HCT116 (cell line): Measurements from ENCODE around the gene KMT2E. TPM values are rescaled to one million over a fixed set of nuclear protein-coding genes. Genes with fewer than 3 reads are reported as not detected.

Experiments used
- ATAC-seq: fragments of 200-7000 bp; cut with Tn5 transposase; 2 replicates; pipeline ENCODE4 v1.9.1; 2020; ENCODE audit warnings: mild to moderate bottlenecking, moderate library complexity
- BruUV-seq: library from RNA; stranded (reverse); fragments of 400-500 nt; replicated peaks from 2 replicates; lab custom pipeline; 2021; lab: Mats Ljungman, UMichigan
- CTCF ChIA-PET: fragments of 300-600 bp; sonication (Branson Sonifier 250); formaldehyde crosslinking; loops from one replicate; lab custom pipeline; 2021; ENCODE audit warnings: antibody characterized with exemption; lab: Charles Lee
- POLR2A ChIA-PET: fragments of 300-600, 350-600 bp; sonication (Branson Sonifier 250); formaldehyde crosslinking; loops from one replicate; lab custom pipeline; 2021; ENCODE audit warnings: antibody characterized with exemption; lab: Charles Lee
- RAD21 ChIA-PET, 2 experiments: fragments of 300-600 bp; sonication (Branson Sonifier 250); formaldehyde crosslinking; loops; one replicate each; lab custom pipeline; 2023; ENCODE audit warnings: low total read pairs in 2 of 2; ENCODE audit not compliant: uncharacterized antibody in 2 of 2, unreplicated experiment in 2 of 2, low non-redundant PET in 1 of 2; lab: Charles Lee
- DNase-seq: peaks from one replicate; pipeline ENCODE4 v3.0.0-alpha.2; 2010; ENCODE audit warnings: low read depth, low spot score
- H2AFZ ChIP-seq: fragments of 200-600 bp; shearing (Covaris generic), sonication (generic); 2 replicates; pipeline ENCODE4 v1.6.1; 2017; ENCODE audit warnings: low read depth, mixed run types, mixed read lengths, antibody characterized with exemption, low read length; ENCODE audit not compliant: poor library complexity, severe bottlenecking
- H3K27ac ChIP-seq: 2 replicates; pipeline ENCODE4 v1.5.1; 2012; ENCODE audit warnings: low read depth, low read length
- H3K27me3 ChIP-seq: fragments of 200-600 bp; sonication (generic); 2 replicates; pipeline ENCODE4 v1.6.1; 2016; ENCODE audit warnings: mixed run types, low read length, mixed read lengths; ENCODE audit not compliant: insufficient read depth
- H3K36me3 ChIP-seq, 2 experiments: fragments of 200-500 bp in 1 of 2; fragments of 200-600 bp in 1 of 2; sonication (Bioruptor generic) in 1 of 2; sonication (generic) in 1 of 2; 2 replicates each; pipeline versions ENCODE4 v1.5.1 to v1.6.1; 2014 to 2016; ENCODE audit warnings: low read length in 2 of 2, inconsistent platforms in 1 of 2, mixed read lengths in 1 of 2, mixed run types in 1 of 2; ENCODE audit not compliant: insufficient read depth in 2 of 2, control insufficient read depth in 1 of 2
- H3K4me1 ChIP-seq, 2 experiments: fragments of 200-600 bp in 1 of 2; sonication (generic) in 1 of 2; 2 replicates each; pipeline versions ENCODE4 v1.5.1 to v1.6.1; 2012 to 2017; ENCODE audit warnings: low read length in 2 of 2, inconsistent platforms in 1 of 2, mild to moderate bottlenecking in 1 of 2, mixed read lengths in 1 of 2, mixed run types in 1 of 2, moderate library complexity in 1 of 2; ENCODE audit not compliant: insufficient read depth in 2 of 2, control insufficient read depth in 1 of 2
- H3K4me2 ChIP-seq: fragments of 200-600 bp; sonication (generic); 2 replicates; pipeline ENCODE4 v1.6.1; 2017; ENCODE audit warnings: mixed run types, low read length, mixed read lengths
- H3K4me3 ChIP-seq, 2 experiments: fragments of 200-600 bp in 1 of 2; sonication (generic) in 1 of 2; replicated peaks in 1 of 2; 2 replicates each; pipeline ENCODE4 v1.5.1; 2011 to 2016; ENCODE audit warnings: low read length in 2 of 2, control low read depth in 1 of 2, low read depth in 1 of 2, mild to moderate bottlenecking in 1 of 2, mixed read lengths in 1 of 2, mixed run types in 1 of 2
- H3K79me2 ChIP-seq: fragments of 200-600 bp; sonication (generic); 2 replicates; pipeline ENCODE4 v1.6.1; 2017; ENCODE audit warnings: mild to moderate bottlenecking, mixed run types, low read length, moderate library complexity, mixed read lengths; ENCODE audit not compliant: insufficient read depth
- H3K9ac ChIP-seq: fragments of 200-600 bp; sonication (generic); 2 replicates; pipeline ENCODE4 v1.6.1; 2016; ENCODE audit warnings: low read length, mixed read lengths
- H3K9me2 ChIP-seq: fragments of 200-600 bp; sonication (generic), shearing (Covaris generic); 2 replicates; pipeline ENCODE4 v1.6.1; 2017; ENCODE audit warnings: mixed run types, mild to moderate bottlenecking, moderate library complexity; ENCODE audit not compliant: insufficient read depth
- H3K9me3 ChIP-seq, 2 experiments: fragments of 200-500 bp in 1 of 2; fragments of 200-600 bp in 1 of 2; sonication (Bioruptor generic) in 1 of 2; sonication (generic) in 1 of 2; 2 replicates each; pipeline ENCODE4 v1.6.1; 2014 to 2017; ENCODE audit warnings: low read length in 2 of 2, mixed read lengths in 2 of 2, inconsistent platforms in 1 of 2, low read depth in 1 of 2, mild to moderate bottlenecking in 1 of 2, mixed run types in 1 of 2, moderate library complexity in 1 of 2; ENCODE audit not compliant: control insufficient read depth in 1 of 2, insufficient read depth in 1 of 2
- H4K20me1 ChIP-seq: fragments of 200-600 bp; sonication (generic), shearing (Covaris generic); 2 replicates; pipeline ENCODE4 v1.6.1; 2017; ENCODE audit warnings: mixed run types, mild to moderate bottlenecking, moderate library complexity; ENCODE audit not compliant: insufficient read depth
- EGR1 ChIP-seq: IDR thresholded peaks from 2 replicates; pipeline ENCODE4 v1.6.1; 2012; ENCODE audit warnings: low read depth
- ELF1 ChIP-seq: IDR thresholded peaks from 2 replicates; pipeline ENCODE4 v1.6.1; 2012; ENCODE audit warnings: low read depth, borderline replicate concordance
- EZH2 ChIP-seq: fragments of 200-600 bp; sonication (generic); IDR thresholded peaks from 2 replicates; pipeline ENCODE4 v1.6.1; 2017; ENCODE audit warnings: antibody characterized with exemption, mixed run types
- POLR2A ChIP-seq: IDR thresholded peaks from 2 replicates; pipeline ENCODE4 v1.7.0; 2011; ENCODE audit warnings: borderline replicate concordance; ENCODE audit not compliant: insufficient read depth, insufficient read length; ENCODE audit errors: extremely low read depth
- POLR2AphosphoS5 ChIP-seq: IDR thresholded peaks from 2 replicates; pipeline ENCODE4 v1.6.1; 2011; ENCODE audit warnings: mild to moderate bottlenecking, low read depth, low read length, moderate library complexity
- SIN3A ChIP-seq: IDR thresholded peaks from 2 replicates; pipeline ENCODE4 v1.6.1; 2012; ENCODE audit warnings: low read depth
- SP1 ChIP-seq: IDR thresholded peaks from 2 replicates; pipeline ENCODE4 v1.6.1; 2012; ENCODE audit warnings: low read depth
- SRF ChIP-seq: IDR thresholded peaks from 2 replicates; pipeline ENCODE4 v1.6.1; 2012; ENCODE audit warnings: low read depth
- YY1 ChIP-seq: IDR thresholded peaks from 2 replicates; pipeline ENCODE4 v1.6.1; 2011; ENCODE audit warnings: low read length, low read depth, moderate library complexity, mild to moderate bottlenecking; ENCODE audit not compliant: insufficient replicate concordance; ENCODE audit errors: extremely low read depth
- ZNF274 ChIP-seq: fragments of 200-500 bp; sonication (Bioruptor generic); IDR thresholded peaks from 2 replicates; pipeline ENCODE4 v1.6.1; 2014; ENCODE audit warnings: mild to moderate bottlenecking, low read depth, low read length, inconsistent platforms
- intact Hi-C: fragments of 100-400 bp; cut with micrococcal nuclease; formaldehyde crosslinking; loops from 2 replicates; pipeline ENCODE4 v1.10.0; 2022
- total RNA-seq: library from RNA; stranded (reverse); gene quantifications from one replicate; pipeline ENCODE4 v1.2.1, GENCODE V29; 2021; ENCODE audit not compliant: unreplicated experiment
- TF ChIP-seq, protein P1 (sequence below): IDR thresholded peaks from 2 replicates; pipeline ENCODE4 v1.6.1; 2012
- TF ChIP-seq, protein P2 (sequence below): IDR thresholded peaks from 2 replicates; pipeline ENCODE4 v1.6.1; 2011; ENCODE audit warnings: mild to moderate bottlenecking, low read length, moderate library complexity; ENCODE audit not compliant: insufficient replicate concordance; ENCODE audit errors: extremely low read depth

KMT2E gene
- total RNA-seq, 1 experiment from 2014 or later = 39.8 TPM

DNA sequence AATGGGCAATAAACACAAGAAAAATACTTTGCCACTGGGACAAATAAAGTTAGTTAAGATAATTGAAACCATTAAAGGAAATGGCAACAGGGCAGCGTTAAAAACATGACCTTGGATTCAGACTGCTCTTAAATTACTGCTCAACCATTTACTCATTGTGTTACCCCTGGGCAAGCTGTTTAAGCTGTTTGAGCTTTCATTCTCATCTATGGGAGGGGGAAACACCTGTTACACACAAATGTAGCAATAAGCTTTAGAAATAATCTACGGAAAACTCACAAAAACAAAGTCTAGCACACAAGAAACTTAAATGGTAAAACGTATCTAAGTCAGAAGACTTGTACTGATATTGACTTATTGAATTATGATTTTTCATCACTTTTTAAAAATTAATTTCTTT, 137.1 kb downstream of the KMT2E start:
- Histone ChIP-seq H3K9ac (no peak overlapping the region), H4K20me1 (no peaks in the 10 kb centered on the region), H3K27ac (no peak overlapping the region), H3K79me2 (no peaks in the 10 kb centered on the region), H2AFZ (no peak overlapping the region), H3K9me2 (no peaks in the 10 kb centered on the region), H3K27me3 (no peaks in the 10 kb centered on the region), H3K4me3 (no peak overlapping the region), H3K36me3 (no peaks in the 10 kb centered on the region), H3K9me3 (no peaks in the 10 kb centered on the region), H3K4me1 (peaks cover 0 to 14% of the 10 kb centered on the region in 2 experiments; a peak in 2 of 4 replicates), H3K4me2 (no peak overlapping the region)
- intact Hi-C loops = no loop called here
- ChIA-PET RAD21 (no interaction called here), POLR2A (no interaction called here), CTCF (no interaction called here)
- ATAC-seq = no peak
- BruUV-seq = no TSS peak
- DNase-seq = no peak
- no peak for TF ChIP-seq YY1
- TF ChIP-seq ELF1 = no peak
- TF ChIP-seq EGR1 = no peak
- no peak for TF ChIP-seq SP1
- no peak for TF ChIP-seq POLR2A
- TF ChIP-seq SIN3A = no peak
- no peak for TF ChIP-seq SRF
- TF ChIP-seq ZNF274 = no peak
- TF ChIP-seq, protein P1, sequence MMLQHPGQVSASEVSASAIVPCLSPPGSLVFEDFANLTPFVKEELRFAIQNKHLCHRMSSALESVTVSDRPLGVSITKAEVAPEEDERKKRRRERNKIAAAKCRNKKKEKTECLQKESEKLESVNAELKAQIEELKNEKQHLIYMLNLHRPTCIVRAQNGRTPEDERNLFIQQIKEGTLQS = no peak
- no peak for TF ChIP-seq POLR2AphosphoS5
- no peak for TF ChIP-seq EZH2
- TF ChIP-seq, protein P2, sequence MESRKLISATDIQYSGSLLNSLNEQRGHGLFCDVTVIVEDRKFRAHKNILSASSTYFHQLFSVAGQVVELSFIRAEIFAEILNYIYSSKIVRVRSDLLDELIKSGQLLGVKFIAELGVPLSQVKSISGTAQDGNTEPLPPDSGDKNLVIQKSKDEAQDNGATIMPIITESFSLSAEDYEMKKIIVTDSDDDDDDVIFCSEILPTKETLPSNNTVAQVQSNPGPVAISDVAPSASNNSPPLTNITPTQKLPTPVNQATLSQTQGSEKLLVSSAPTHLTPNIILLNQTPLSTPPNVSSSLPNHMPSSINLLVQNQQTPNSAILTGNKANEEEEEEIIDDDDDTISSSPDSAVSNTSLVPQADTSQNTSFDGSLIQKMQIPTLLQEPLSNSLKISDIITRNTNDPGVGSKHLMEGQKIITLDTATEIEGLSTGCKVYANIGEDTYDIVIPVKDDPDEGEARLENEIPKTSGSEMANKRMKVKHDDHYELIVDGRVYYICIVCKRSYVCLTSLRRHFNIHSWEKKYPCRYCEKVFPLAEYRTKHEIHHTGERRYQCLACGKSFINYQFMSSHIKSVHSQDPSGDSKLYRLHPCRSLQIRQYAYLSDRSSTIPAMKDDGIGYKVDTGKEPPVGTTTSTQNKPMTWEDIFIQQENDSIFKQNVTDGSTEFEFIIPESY = no peak
- TF ChIP-seq, all 23 proteins: peak for 0
